ENCODE measurements around the gene DIPK1C.

Gene DIPK1C

DNA sequence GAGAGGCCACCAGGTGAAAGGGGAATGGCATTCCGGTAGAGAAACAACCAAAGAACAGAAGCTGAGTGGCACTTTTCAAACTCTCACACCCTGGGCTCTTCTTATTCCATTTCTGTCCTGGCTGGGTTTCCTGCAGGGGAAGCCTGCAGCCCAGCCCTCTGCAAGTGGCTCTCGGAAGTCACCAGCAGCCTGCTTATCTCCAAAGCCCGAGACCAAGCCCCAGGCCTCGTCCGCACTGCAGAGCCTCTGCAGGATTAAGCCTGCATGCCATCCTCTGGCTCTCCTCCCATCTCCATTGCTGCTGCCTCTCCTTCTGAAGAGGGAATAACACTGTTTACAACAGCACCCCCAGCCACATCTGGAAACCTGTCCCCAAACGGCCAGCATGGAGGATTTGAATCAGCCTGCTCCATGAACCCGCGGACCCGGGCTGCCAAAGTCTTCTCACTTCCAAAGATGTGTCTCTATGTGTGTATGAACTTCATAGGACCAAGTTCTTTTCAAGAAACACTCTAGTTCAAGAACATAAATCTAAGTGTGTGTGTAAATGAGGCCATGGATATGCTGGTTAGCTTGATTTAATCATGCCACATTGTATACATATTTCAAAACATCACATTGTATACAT lies 54.2 kb downstream of the DIPK1C start:
- TF ChIP-seq TAF1 (IDR thresholded peaks at IDR 0.05; ENCODE audit: low read depth, low read length) = no peak
- no peak for TF ChIP-seq POLR2AphosphoS5 (IDR thresholded peaks at IDR 0.05; ENCODE audit: low read depth, low read length)
- TF ChIP-seq POU2F2 (IDR thresholded peaks at IDR 0.05; ENCODE audit: low read depth, low read length) = no peak
- no peak for TF ChIP-seq POLR2A (IDR thresholded peaks at IDR 0.05; ENCODE audit: low read depth, low read length)
- TF ChIP-seq SPI1 (IDR thresholded peaks at IDR 0.05; ENCODE audit: low read depth, low read length) = no peak
- no peak for TF ChIP-seq PAX5 (IDR thresholded peaks at IDR 0.05; ENCODE audit: insufficient read depth, low read length, severe bottlenecking)
- no peak for FAIRE-seq
- DNase-seq (ENCODE audit: insufficient read length, low spot score) = no peak

DNA sequence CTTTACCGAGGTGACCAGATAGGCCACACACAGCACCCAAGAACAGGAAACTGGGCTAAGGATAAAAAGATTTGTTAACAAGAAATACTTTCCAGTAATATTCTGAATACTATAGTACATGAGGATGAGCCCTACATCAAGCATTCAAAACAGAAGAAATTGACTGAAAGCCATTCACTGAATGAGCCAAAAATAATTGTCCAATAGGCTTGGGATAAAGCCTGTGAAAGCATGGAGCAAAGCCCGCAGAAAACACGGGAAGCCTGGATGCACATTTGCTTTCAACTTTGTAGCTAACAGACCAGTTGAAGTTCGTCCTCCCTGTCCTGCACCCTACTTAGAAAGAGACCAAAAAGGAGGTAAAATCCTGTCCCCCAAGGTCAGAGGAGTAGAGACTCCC lies 56.3 kb downstream of the DIPK1C start:
- DNase-seq (ENCODE audit: insufficient read length, low spot score) (no peak), FAIRE-seq (no peak)
- TF ChIP-seq POU2F2 (IDR thresholded peaks at IDR 0.05; ENCODE audit: low read depth, low read length) (no peak), SPI1 (IDR thresholded peaks at IDR 0.05; ENCODE audit: low read depth, low read length) (no peak), TAF1 (IDR thresholded peaks at IDR 0.05; ENCODE audit: low read depth, low read length) (no peak), POLR2A (IDR thresholded peaks at IDR 0.05; ENCODE audit: low read depth, low read length) (no peak), PAX5 (IDR thresholded peaks at IDR 0.05; ENCODE audit: insufficient read depth, low read length, severe bottlenecking) (no peak), POLR2AphosphoS5 (IDR thresholded peaks at IDR 0.05; ENCODE audit: low read depth, low read length) (no peak)

DNA sequence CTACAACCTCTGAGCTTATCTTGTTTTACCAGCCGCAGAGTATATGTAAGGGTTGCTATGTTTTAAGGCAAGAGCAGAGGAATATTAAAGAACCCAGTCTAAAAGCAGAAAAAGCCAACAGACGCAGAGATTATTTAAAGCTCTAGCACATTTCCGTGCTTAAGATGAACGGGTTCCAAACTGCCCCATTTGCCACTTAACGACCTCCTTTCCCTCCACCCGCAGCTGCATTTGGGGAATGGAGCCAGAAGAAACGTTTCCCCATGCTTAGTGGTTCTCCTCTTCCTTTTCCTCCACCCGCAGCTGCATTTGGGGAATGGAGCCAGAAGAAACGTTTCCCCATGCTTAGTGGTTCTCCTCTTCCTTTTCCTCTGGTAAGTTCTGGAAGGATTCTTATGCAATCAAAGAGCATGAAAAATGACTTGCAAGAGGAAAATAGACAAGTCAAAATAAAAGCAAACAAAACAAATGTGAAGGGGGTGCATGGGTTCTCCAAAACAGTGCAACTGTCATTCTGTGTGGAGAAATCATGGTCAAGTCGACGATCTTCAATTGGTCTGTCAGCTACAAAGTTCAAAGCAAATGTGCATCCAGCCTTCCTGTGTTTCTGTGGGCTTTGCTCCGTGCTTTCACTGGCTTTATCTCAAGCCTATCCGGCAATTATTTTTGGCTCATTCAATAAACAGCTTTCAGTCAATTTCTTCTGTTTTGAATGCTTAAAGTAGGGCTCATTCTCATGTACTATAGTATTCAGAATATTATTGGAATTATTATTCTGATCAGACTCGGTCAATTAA lies 57.8 kb downstream of the DIPK1C start:
- DNase-seq (ENCODE audit: insufficient read length, low spot score) (no peak), FAIRE-seq (no peak)
- TF ChIP-seq PAX5 (IDR thresholded peaks at IDR 0.05; ENCODE audit: insufficient read depth, low read length, severe bottlenecking) (no peak), TAF1 (IDR thresholded peaks at IDR 0.05; ENCODE audit: low read depth, low read length) (no peak), POLR2A (IDR thresholded peaks at IDR 0.05; ENCODE audit: low read depth, low read length) (no peak), POLR2AphosphoS5 (IDR thresholded peaks at IDR 0.05; ENCODE audit: low read depth, low read length) (no peak), POU2F2 (IDR thresholded peaks at IDR 0.05; ENCODE audit: low read depth, low read length) (no peak), SPI1 (IDR thresholded peaks at IDR 0.05; ENCODE audit: low read depth, low read length) (no peak)

DNA sequence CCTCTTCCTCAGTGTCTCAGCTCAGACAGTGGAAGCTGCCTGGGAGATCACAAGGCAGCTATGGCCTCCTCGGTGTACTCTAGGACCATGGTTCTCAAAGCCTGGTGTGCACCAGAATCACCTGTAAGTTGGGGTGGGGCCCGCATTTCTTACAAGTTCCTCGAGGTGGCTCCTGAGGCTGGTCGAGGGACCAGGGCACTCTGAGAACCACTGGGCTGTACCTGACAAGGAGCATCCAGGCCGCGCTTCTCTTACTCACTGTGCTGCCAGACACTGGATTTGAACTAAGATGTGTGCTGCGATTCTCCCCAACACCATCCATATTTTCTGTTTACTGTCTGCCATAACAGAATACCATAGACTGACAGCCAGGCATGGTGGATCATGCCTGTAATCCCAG lies 59.5 kb downstream of the DIPK1C start:
- FAIRE-seq (no peak), DNase-seq (ENCODE audit: insufficient read length, low spot score) (no peak)
- TF ChIP-seq PAX5 (IDR thresholded peaks at IDR 0.05; ENCODE audit: insufficient read depth, low read length, severe bottlenecking) (no peak), POLR2A (IDR thresholded peaks at IDR 0.05; ENCODE audit: low read depth, low read length) (no peak), POLR2AphosphoS5 (IDR thresholded peaks at IDR 0.05; ENCODE audit: low read depth, low read length) (no peak), SPI1 (IDR thresholded peaks at IDR 0.05; ENCODE audit: low read depth, low read length) (no peak), POU2F2 (IDR thresholded peaks at IDR 0.05; ENCODE audit: low read depth, low read length) (no peak), TAF1 (IDR thresholded peaks at IDR 0.05; ENCODE audit: low read depth, low read length) (no peak)

DNA sequence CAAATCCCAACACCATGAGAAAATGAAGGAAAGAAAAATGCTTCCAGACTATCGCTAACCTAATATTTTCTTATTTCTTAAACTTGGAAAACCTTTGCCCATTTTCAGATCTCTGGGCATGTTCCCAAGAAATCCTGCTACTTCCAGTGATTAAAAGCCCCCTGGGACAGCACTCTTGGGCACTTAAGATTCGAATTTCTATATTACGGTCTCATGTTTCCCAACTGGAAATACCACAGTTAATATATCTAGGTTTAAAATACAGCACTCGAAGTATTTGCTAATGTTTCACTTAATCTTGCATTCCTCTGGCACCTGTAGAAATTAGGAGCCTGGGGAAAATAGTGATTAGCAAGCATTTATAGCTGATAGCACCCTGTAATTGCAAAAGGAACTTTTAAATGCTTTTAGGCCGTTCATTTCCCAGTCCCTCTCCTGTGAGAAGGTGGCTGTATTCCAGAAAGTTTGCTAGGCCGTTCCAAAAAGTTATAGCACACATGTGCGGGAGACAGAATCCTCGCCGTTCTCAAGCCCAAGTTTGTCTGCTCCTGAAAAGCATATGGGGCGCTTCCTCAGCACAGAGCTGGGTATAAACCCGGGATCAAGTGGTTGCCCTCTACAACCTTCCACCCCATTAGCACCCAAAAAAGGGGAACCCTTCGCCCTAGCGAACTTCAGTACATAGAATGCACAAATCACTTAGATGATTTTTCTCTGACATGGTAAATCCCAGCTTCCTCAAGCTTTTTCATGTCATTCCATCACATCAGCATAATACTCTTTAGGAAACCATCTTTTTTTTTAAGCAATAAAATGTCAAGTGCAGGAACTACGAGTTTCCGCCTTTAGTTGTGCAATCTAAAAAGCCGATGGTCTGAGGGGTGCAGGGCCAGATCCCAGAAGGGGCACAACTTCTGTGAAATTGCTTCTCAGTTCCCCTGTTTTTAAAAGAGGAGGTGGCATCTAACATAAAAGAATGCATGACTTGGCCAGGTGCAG lies 60.6 kb downstream of the DIPK1C start:
- FAIRE-seq = no peak
- TF ChIP-seq TAF1 (IDR thresholded peaks at IDR 0.05; ENCODE audit: low read depth, low read length) (no peak), PAX5 (IDR thresholded peaks at IDR 0.05; ENCODE audit: insufficient read depth, low read length, severe bottlenecking) (no peak), POLR2AphosphoS5 (IDR thresholded peaks at IDR 0.05; ENCODE audit: low read depth, low read length) (no peak), SPI1 (IDR thresholded peaks at IDR 0.05; ENCODE audit: low read depth, low read length) (no peak), POLR2A (IDR thresholded peaks at IDR 0.05; ENCODE audit: low read depth, low read length) (no peak), POU2F2 (IDR thresholded peaks at IDR 0.05; ENCODE audit: low read depth, low read length) (no peak)
- DNase-seq (ENCODE audit: insufficient read length, low spot score) = no peak

DNA sequence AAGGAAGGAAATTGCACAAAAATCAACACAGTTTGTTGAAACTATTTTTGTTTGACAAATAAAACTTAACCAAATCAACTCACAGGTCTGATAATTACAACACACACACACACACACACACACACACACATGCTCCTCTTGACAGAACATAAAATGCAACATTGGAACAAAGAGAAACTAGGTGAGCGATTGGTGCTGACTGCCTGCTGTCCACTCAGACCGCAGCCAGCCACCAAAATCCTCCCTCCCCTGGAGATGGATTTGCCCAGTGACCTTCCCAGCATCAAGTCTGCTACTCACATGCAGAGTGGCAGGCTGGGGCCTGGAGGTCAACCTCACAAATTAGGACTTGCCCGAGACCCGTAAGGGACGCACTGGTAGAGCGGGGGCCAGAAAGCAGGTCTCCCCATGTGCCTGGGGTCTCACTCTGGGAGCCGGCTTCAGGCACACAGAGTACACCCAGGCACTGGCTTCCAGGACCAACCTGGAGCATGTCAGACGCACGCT lies 61.4 kb downstream of the DIPK1C start:
- DNase-seq (ENCODE audit: insufficient read length, low spot score) = no peak
- TF ChIP-seq PAX5 (IDR thresholded peaks at IDR 0.05; ENCODE audit: insufficient read depth, low read length, severe bottlenecking) (no peak), TAF1 (IDR thresholded peaks at IDR 0.05; ENCODE audit: low read depth, low read length) (no peak), POLR2AphosphoS5 (IDR thresholded peaks at IDR 0.05; ENCODE audit: low read depth, low read length) (no peak), SPI1 (IDR thresholded peaks at IDR 0.05; ENCODE audit: low read depth, low read length) (no peak), POU2F2 (IDR thresholded peaks at IDR 0.05; ENCODE audit: low read depth, low read length) (no peak), POLR2A (IDR thresholded peaks at IDR 0.05; ENCODE audit: low read depth, low read length) (no peak)
- FAIRE-seq = no peak

DNA sequence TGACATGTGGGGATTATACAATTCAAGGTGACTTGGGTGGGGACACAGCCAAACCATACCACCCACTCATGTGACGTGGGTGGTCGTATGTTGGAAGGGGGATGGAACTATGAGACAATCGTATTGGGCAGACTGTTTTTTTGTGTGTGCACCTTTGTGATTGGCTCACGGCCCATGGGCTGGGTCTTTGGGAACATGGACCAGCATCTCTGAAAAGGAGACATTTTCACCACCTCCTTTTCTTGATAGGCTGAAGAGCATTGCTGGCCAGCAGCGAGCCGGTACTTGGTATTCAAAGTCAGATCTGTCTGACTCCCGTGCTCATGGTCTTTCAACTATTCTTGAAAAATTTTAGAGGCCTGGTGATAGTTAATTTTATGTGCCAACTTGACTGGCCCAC lies 62.1 kb downstream of the DIPK1C start:
- DNase-seq (ENCODE audit: insufficient read length, low spot score) (no peak), FAIRE-seq (no peak)
- TF ChIP-seq TAF1 (IDR thresholded peaks at IDR 0.05; ENCODE audit: low read depth, low read length) (no peak), POLR2AphosphoS5 (IDR thresholded peaks at IDR 0.05; ENCODE audit: low read depth, low read length) (no peak), PAX5 (IDR thresholded peaks at IDR 0.05; ENCODE audit: insufficient read depth, low read length, severe bottlenecking) (no peak), POU2F2 (IDR thresholded peaks at IDR 0.05; ENCODE audit: low read depth, low read length) (no peak), POLR2A (IDR thresholded peaks at IDR 0.05; ENCODE audit: low read depth, low read length) (no peak), SPI1 (IDR thresholded peaks at IDR 0.05; ENCODE audit: low read depth, low read length) (no peak)

DNA sequence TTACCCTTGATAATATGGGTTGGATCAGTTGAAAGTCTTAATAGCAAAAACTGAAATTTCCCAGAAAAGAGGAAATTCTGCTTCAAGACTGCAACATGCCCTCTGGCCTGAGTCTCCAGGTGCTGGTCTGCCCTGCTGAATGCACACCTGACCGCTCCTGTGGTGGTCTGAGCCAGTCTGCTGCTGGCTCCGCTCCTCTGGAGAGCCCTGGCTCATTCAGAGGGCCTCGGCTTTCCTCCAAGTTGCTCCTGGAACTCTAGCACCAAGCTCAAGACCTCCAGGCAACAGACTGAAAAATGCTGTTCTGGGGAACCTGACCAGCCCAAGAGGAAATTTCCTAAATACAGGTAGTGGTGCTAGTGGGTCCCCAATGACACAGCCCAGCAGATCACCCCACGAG lies 64.8 kb downstream of the DIPK1C start:
- TF ChIP-seq PAX5 (IDR thresholded peaks at IDR 0.05; ENCODE audit: insufficient read depth, low read length, severe bottlenecking) (no peak), POU2F2 (IDR thresholded peaks at IDR 0.05; ENCODE audit: low read depth, low read length) (no peak), POLR2A (IDR thresholded peaks at IDR 0.05; ENCODE audit: low read depth, low read length) (no peak), TAF1 (IDR thresholded peaks at IDR 0.05; ENCODE audit: low read depth, low read length) (no peak), POLR2AphosphoS5 (IDR thresholded peaks at IDR 0.05; ENCODE audit: low read depth, low read length) (no peak), SPI1 (IDR thresholded peaks at IDR 0.05; ENCODE audit: low read depth, low read length) (no peak)
- DNase-seq (ENCODE audit: insufficient read length, low spot score) (no peak), FAIRE-seq (no peak)

All from GM12891 (cell line).